ENCODE measurements around the gene KIF13A. TPM values are rescaled to one million over a fixed set of nuclear protein-coding genes. Genes with fewer than 3 reads are reported as not detected.
"Not testable (repeated sequence)": the region's sequence is repeated elsewhere in the genome, so short reads cannot be mapped to it uniquely, and the experiment has no call there.

The KIF13A gene
- total RNA-seq, 2 donors from 2014 or later, result 40.5 to 47.0 TPM

DNA sequence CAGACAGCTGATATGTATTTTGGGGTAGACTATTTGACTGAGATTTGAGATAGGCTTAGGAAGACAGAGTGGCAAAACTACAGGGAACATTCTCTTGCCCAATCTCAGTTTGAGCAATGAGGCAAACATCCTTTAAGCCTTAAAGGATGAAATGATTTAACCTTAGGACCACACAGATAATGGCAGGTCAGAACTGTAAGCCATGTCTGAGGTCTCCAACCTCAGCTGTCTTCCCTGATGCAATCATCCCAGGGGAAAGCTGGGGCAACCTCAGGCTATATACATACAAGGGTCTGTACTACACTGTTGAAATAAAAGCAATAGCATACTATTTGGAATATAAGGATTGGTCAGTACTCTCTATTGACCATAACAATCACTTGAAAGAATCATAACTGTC is 196.9 kb downstream of the KIF13A start:
- intact Hi-C loops (cut with DNase I, micrococcal nuclease), result no loop called here
- ATAC-seq (no peak), DNase-seq (no peak)

DNA sequence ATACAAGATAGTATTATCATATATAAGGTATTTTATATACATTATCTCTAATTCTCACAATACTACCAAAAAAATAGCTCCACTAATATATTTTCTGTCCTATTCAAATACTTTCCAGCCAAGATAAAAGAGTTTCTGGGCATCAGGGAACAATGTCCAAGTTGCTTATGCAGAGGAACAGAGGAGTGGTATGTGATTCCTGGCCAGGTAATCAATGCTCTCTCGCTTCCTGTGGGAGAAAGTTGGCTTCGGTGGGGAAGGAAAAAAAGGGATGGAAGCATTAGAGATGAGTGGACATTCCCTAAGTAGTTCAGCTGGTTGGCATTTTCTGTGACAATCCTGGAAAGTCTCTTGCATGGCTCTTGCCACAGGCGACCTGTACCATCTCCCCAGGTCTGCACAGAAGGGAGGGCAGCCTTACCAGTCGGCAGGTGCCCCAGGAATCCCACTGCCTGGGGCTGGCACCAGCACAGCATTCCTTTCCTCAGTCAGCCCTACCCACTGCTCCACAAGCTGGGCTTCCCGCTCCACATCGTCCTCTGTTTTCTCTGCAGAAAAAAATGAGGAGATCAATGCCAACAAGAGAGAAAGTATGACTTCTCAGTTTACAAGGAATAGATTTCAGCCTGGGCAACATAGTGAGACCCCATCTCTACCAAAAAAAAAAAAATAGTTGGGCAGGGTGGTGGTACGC is 202.2 kb downstream of the KIF13A start:
- no peak for ATAC-seq
- no peak for DNase-seq
- intact Hi-C loops (cut with DNase I, micrococcal nuclease), result no loop called here

GRCh38 chr6:17780061-17780460 is 207.4 kb downstream of the KIF13A start:
- ATAC-seq (no peak), DNase-seq (no peak)
- intact Hi-C loops (cut with DNase I, micrococcal nuclease), result no loop called here

DNA sequence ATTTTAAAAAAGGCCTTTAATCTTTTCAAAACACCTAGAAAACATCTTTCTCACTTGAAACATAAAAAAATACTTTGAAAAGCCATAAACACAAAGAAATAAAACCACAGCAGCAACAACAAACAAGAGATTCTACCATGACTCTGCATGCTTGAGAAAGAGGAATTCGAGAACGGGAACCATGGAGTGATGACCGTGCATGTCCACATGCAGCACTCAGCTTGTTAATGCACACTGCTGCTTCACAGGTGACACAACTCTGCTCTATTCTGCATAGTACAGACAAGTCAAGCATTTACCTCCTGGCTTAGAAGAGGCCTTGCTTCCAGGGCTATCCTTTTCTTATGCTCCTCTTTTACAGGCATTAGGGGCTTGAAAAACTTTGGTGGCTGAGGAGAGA is 215.8 kb downstream of the KIF13A start:
- intact Hi-C loops (cut with DNase I, micrococcal nuclease), result no loop called here
- DNase-seq (no peak), ATAC-seq (no peak)

GRCh38 chr6:17768881-17769280 is 218.6 kb downstream of the KIF13A start:
- DNase-seq (no peak), ATAC-seq (no peak)
- intact Hi-C loops (cut with DNase I, micrococcal nuclease), result no loop called here

DNA sequence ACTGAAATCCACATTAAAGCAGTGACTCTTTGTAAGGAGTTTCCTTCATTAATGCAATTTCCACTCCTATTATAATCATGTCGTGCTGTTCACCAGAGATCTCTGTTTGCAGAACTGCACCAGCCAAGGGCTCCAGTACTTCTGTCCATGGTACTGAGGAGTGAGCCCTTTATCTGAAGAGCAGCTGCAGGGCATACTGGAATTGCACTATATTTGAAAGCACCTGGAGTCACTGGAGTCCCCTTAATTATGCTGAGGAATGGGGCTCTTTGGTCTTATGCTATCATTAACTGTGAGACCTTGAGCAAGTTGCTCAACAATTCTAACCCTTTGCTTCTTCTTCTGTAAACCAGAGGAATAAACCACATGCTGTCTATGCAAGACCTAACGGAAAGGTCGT is 219.0 kb downstream of the KIF13A start:
- intact Hi-C loops (cut with DNase I, micrococcal nuclease), result no loop called here
- ATAC-seq (no peak), DNase-seq (no peak)

GRCh38 chr6:17762651-17763050 is 224.8 kb downstream of the KIF13A start:
- intact Hi-C loops (cut with DNase I, micrococcal nuclease), result no loop called here
- DNase-seq, result no peak
- ATAC-seq, result no peak

GRCh38 chr6:17758119-17758518 is 229.3 kb downstream of the KIF13A start:
- no peak for DNase-seq
- intact Hi-C loops (cut with DNase I, micrococcal nuclease), result no loop called here
- no peak for ATAC-seq

DNA sequence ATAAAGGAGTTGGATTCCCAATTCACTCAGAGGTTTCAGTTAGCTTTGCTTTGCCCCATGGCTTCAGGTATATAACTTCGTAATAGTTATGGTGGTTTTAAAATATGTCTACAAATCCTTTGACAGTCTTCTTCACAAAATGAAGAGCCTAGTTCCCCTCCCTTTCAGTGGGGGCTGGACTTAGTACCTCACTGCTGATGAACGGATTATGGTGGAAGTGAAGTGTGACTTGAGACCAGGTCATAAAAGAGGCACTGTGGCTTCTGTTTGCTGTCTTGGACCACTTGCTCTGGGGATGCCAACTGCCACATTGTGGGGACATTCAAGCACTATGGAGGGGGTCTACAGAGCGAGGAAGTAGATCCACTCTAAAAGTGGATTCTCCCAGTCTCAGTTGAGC is 233.2 kb downstream of the KIF13A start:
- DNase-seq (no peak), ATAC-seq (no peak)
- intact Hi-C loops (cut with DNase I, micrococcal nuclease), result no loop called here

DNA sequence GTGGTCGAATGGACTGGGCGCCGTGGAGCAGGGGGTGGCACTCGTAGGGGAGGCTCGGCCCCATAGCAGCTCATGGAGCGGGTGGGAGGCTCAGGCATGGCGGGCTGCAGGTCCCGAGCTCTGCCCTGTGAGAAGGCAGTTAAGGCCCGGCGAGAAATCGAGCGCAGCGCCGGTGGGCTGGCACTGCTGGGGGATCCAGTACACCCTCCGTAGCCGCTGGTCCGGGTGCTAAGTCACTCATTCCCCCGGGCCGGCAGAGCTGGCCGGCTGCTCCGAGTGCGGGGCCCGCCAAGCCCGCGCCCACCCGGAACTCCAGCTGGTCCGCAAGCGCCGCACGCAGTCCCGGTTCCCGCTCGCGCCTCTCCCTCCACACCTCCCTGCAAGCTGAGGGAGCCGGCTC is 242.1 kb downstream of the KIF13A start:
- ATAC-seq; intact Hi-C loops (cut with DNase I, micrococcal nuclease): not testable (repeated sequence)

DNA sequence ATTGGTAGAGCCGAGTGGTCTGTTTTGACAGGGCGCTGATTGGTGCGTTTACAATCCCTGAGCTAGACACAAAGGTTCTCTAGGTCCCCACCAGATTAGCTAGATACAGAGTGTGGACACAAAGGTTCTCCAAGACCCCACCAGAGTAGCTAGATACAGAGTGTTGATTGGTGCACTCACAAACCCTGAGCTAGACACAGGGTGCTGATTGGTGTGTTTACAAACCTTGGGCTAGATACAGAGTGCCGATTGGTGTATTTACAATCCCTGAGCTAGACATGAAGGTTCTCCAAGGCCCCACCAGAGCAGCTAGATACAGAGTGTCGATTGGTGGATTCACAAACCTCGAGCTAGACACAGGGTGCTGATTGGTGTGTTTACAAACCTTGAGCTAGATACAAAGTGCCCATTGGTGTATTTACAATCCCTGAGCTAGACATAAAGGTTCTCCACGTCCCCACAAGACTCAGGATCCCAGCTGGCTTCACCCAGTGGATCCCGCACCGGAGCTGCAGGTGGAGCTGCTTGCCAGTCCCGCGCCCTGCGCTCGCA is 242.6 kb downstream of the KIF13A start:
- ATAC-seq; intact Hi-C loops (cut with DNase I, micrococcal nuclease); DNase-seq: not testable (repeated sequence)

More for the DNA sequence above, 242.1 kb downstream of the KIF13A start:
- DNase-seq, result not testable (repeated sequence)

GRCh38 chr6:17744019-17744756 is 243.2 kb downstream of the KIF13A start:
- DNase-seq, result no peak
- intact Hi-C loops (cut with DNase I, micrococcal nuclease), result no loop called here
- no peak for ATAC-seq

GRCh38 chr6:17741507-17741906 is 245.9 kb downstream of the KIF13A start:
- intact Hi-C loops (cut with DNase I, micrococcal nuclease), result no loop called here
- no peak for DNase-seq
- ATAC-seq, result no peak

- DNase-seq (no peak), ATAC-seq (no peak)
- intact Hi-C loops (cut with DNase I, micrococcal nuclease), result no loop called here
Observed at GRCh38 chr6:17740559-17741220, 246.7 kb downstream of the KIF13A start.

DNA sequence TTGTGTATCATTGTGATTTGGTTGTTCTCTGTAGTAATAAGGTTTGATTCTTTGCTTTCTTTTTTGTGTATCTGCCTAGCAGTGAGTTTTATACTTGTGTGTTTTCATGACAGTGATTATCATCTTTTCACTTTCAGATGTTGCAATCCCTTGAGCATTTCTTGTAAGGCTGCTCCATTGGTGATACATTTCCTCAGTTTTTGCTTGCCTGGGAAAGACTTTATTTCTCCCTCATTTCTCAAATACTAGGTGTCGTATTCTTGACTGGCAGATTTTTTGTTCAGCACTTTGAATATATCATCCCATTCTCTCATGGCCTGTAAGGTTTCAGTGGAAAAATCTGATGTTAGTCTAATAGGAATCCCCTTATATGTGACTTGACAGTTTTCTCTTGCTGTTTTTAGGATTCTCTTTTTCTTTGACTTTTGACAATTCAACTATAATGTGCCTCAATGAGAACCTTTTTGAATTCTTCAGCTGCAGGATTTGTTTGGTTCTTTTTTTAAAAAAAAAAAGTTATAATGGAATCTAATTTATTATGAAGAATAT is 249.7 kb downstream of the KIF13A start:
- DNase-seq, result no peak
- intact Hi-C loops (cut with DNase I, micrococcal nuclease), result no loop called here

GRCh38 chr6:17735311-17735710 is 252.1 kb downstream of the KIF13A start:
- intact Hi-C loops (cut with DNase I, micrococcal nuclease); DNase-seq; ATAC-seq: not testable (repeated sequence)

More for the DNA sequence above, 249.7 kb downstream of the KIF13A start:
- no peak for ATAC-seq

GRCh38 chr6:17730078-17730704 is 257.2 kb downstream of the KIF13A start:
- intact Hi-C loops (cut with DNase I, micrococcal nuclease), result no loop called here
- ATAC-seq (no peak), DNase-seq (no peak)

DNA sequence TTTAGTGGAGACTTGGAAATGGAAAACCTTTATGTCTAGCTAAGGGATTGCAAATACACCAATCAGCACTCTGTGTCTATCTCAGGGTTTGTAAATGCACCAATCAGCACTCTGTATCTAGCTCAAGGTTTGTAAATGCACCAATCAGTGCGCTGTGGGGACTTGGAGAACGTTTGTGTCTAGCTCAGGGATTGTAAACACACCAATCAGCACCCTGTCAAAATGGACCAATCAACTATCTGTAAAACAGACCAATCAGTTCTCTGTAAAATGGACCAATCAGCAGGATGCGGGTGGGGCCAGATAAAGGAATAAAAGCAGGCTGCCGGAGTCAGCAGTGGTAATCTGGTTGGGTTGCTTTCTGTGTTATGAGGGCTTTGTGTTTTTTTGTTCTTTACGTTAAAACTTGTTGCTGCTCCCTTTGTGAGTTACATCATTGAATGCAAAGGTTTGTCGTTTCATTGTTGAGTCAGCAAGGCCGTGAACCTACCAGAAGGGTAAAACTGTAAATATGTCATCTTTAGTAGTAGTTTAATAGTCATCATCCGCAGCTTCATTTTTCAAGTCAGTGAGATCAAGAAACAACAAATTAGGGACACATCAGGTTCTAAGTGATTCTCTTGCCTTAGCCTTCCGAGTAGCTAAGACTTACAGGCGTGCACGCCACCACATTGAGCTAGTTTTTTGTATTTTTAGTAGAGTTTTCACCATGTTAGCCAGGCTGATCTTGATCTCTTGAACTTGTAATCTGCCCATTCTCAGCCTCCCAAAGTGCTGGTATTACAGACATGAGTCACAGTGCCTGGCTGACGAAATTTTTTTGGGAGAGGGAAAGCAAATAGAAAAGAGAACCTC is 258.0 kb downstream of the KIF13A start:
- DNase-seq, result no peak
- ATAC-seq, result no peak
- intact Hi-C loops (cut with DNase I, micrococcal nuclease), result no loop called here

Measured in left colon (tissue), 2 donors.